GM21529 (cell line): ENCODE data around the gene LHFPL6.

ENCODE experiments used
- ATAC-seq: cut with Tn5 transposase; IDR thresholded peaks from one replicate; pipeline ENCODE4 v1.9.1; 2021; ENCODE audit not compliant: unreplicated experiment

LHFPL6 gene

DNA sequence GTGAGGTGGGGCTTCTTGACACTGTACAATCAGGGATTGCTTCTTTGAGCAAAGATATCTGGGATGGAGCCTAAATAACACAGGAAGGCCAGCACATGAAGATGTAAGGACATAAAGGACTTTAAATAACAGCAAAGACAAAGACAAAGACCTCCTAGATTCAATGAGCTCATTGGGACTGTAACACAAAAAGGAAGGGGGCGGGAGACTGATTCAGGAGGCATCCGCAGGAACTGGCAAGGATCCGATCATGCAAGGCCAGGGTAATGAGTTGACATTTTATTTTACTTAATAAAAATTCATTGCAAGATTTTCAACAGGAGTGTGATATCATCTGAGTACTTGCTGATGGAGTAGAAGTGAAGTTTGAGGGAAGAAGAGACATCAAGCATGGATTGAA, 121.5 kb downstream of the LHFPL6 start:
- ATAC-seq, result no peak

- no peak for ATAC-seq
These were observed 128.4 kb downstream of the LHFPL6 start for GRCh38 chr13:39474600-39474999.

GRCh38 chr13:39469676-39470075, 133.3 kb downstream of the LHFPL6 start:
- ATAC-seq, result no peak

DNA sequence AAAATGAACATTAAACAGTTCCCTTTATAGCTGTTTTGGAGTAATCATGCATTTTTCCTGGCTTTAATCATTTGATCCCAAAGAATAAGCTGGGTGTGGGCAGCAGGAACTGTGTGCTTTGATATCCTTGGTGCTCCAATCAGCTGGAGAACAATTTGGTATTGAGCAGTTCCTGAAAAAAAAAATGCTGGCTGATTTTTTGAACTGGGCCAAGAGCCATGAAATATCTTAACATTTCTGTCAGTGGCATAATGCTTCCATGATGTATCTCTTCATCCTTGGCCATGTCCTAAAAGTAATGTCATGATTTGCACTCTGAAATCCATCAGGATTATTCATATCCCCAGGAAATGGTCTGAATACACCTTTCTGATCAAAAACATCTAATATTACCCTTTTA, 134.7 kb downstream of the LHFPL6 start:
- no peak for ATAC-seq

DNA sequence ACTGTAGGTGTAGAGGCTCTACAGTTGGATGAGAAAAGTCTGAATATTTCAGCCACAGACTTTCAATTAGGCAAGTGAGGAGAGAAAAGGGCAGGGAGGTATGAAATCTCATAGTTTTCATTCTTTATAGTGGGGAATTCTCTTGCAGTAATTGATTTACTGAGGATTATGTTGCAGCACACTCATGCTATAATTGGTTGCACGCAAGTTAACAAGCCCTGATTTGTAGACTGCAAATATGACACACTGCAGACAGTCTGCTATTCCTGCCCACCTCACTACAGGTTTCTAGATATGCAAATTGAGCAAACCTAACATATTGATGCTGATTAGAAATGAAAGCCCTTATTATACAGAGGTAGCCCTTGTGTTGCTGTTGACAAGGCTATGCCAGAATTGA, 139.4 kb downstream of the LHFPL6 start:
- no peak for ATAC-seq

- no peak for ATAC-seq
These were observed 140.1 kb downstream of the LHFPL6 start for GRCh38 chr13:39462906-39463305.

DNA sequence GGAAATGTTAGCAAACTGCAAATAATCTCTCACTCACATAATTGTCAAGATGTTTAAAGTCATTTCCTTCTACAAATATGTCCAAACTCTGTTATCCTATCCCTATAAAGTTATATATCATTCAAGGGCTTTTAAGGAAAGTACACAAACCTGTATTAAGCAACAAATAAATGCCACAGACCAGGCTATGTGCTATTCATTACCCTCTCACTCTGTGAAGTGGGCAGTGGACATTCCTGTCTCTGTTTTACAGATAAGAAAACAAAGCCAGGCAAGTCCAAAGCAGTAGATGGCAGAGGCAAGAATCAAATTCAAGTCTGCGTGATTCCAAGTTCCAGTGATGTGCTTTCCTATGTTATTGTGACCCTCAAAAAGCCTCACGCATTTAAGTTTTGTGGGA, 140.6 kb downstream of the LHFPL6 start:
- no peak for ATAC-seq

GRCh38 chr13:39461685-39462266, 141.2 kb downstream of the LHFPL6 start:
- ATAC-seq, result no peak

DNA sequence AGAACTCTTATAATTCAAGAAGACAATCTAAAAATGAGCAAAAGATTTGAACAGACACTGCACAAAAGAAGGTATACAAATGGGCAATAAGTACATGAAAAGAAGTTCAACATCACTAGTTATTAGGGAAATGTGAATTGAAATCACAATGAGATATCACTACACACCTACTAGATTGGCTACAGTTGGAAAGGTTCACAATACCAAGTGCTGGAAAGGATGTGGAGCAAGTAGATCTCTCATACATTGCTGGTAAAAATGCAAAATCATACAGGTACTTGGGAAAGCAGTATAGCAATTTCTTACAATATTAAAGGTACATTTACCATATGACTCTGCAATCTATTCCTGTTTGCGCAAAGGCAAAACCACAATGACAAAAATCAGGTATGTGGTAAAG, 145.7 kb downstream of the LHFPL6 start:
- ATAC-seq, result no peak

GRCh38 chr13:39455521-39456175, 147.3 kb downstream of the LHFPL6 start:
- no peak for ATAC-seq

DNA sequence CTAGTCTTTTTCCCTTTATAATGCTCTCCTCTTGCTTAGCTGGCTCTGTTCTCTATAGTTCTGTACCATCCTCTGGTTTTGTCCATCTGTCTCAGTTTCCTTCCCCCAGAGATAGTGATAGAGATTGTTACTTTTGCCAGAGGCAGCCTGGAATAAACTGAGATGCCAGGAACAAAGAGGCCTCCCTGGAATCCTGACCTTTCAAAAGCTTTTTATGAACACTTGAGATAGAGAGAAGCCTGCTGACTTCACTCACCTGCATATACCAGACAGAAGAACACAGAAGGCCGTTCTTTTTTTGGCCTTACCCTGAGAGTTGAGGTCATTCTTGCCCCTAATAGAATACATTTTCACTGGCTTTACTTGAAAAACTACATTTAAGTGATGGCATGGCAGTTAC, 150.2 kb downstream of the LHFPL6 start:
- no peak for ATAC-seq

DNA sequence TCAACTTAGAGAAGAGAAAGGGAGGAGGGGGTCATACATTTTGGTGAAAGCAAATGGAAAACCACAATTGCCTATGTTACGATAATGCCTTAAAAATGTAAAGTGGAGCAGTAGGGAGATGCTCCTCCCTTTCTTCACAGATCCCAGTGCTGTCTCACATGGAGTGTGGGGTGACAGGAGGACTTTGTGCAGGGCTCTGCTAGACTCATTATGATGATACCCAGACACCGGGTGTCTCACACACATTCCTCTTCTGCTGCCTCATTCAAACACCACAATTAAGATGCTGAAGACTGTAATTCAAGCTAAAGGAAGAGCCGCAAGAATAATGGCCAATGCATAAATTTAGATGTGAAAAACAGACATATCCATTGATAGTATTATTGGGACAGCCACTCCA, 150.6 kb downstream of the LHFPL6 start:
- no peak for ATAC-seq

- ATAC-seq, result no peak
These were observed 151.1 kb downstream of the LHFPL6 start for GRCh38 chr13:39451860-39452301.

DNA sequence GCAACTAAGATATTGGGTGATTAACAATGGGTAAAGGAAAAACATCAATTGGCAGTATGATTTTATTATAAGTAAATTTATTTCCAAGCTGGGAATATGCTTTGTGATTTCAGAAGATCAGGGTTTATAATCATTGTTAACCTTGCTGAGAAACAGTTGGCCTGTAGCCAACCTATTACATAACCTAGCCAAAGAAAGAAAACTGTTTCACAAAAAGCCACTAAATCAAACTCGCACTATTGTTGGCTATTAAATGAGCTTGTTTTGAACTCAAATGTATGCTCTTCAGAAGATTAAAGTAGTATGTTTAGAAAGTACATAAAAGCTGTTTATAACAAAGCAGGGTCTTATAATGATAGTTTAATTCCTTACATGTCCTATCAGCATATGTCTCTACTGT, 151.7 kb downstream of the LHFPL6 start:
- no peak for ATAC-seq

GRCh38 chr13:39450176-39450575, 152.8 kb downstream of the LHFPL6 start:
- no peak for ATAC-seq

DNA sequence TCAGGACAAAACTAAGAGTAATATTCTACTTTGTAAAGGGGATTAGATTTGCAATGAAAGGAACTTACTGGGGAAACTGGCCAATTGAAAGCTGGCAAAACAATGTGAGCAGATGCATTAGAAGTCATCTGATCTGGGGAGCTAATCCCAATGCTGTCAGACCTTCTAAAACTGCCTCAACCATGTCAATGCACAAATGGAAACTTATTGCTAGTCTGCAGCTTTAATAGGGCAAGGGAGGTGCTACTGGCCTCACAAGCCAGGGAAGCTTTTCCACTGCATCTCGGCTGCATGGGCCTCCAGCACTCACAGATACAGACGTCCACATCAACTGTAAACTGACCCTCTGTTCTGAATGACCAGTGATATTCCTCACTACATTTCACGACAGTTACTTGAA, 154.2 kb downstream of the LHFPL6 start:
- no peak for ATAC-seq

DNA sequence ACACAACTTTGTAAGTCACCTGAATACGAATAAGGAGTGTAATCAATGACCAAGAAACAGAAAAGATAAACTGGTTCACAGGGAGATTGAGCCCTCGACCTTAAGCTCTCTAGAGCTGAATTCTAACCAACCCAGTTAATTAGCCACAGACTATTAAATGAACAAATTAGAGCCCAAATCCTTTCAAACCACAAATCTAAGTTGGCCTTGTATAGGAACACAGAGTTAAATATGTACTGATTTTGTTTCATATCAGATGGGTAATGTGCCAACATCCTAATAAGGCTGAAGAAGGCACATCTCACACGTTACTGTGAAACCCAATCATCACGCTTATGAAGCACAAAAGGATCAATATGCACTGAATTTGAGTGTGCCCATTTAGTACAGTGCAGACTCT, 156.1 kb downstream of the LHFPL6 start:
- ATAC-seq, result no peak

- no peak for ATAC-seq
These were observed 158.1 kb downstream of the LHFPL6 start for GRCh38 chr13:39444866-39445265.

DNA sequence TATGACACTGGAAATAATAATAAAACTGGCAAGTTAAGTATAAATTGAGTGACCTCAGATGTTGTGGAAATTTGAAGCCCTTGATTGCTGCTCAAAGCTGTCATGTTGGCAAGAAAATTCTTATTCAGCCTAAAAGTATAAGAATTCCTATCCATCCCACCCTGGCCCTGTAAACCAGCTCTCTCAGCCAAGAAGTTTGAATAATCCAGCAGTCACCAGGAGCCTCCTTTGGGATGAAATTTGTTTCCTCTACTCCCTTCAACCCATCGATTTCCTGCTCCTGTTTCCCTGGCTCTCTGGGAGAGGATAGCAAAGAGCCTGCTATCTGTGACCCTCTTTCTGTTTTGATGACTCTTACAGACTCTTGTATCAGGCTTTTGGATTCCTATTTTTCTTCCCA, 169.3 kb downstream of the LHFPL6 start:
- ATAC-seq, result no peak

- no peak for ATAC-seq
These were observed 170.8 kb downstream of the LHFPL6 start for GRCh38 chr13:39432196-39432595.

- no peak for ATAC-seq
These were observed 180.0 kb downstream of the LHFPL6 start for GRCh38 chr13:39422845-39423565.

DNA sequence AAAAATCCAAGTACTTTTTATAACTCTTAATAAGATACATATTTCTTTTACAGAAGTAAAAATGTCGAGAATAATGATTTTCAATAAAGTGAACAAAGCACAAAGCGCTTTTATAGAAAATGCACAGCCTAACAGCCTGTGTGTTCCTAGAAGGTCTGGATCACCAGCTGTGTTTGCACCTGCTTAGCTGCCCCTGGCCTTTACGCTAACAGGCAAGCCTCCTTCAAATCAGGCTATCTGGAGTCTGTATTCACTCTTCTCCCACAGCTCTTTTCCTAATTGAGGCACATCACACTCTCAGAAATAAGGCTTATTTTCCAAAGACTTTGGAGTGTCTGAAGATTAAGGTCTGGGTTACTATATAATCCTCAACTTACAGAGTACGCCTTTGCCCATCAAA, 183.1 kb downstream of the LHFPL6 start:
- ATAC-seq, result no peak
